ENCODE results near the gene NUMA1. TPM values are rescaled to one million over a fixed set of nuclear protein-coding genes. Genes with fewer than 3 reads are reported as not detected.

NUMA1 gene
- total and polyA plus RNA-seq, 9 of the 15 experiments (the other 6 are each of a cell fraction or from before 2014, with no cell fraction given) = 4.1 to 104 (median 51.2) TPM

DNA sequence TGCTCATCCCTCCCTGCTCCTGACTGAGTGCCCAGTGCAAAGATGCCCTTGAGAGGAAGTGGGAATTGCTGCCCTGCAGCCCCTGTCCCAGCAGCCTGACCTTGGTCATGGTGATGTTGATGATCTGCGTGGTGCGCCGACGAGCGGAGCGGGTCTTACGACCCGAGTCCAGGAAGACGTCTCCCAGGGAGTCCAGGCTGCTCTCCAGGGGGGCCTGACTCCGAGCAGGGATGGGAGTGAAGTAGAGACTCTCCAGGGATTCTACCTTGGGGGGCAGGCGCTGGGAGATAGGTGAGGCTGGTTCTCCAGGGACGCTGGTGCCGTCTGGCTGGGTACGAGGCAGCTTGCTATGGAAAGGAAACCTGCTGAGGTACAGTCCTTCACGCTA, 73.3 kb downstream of the NUMA1 start:
- 98% methylated on average over 14 of the region's 15 CpGs for WGBS (ENCODE audit: insufficient coverage, low coverage, missing lambda C conversion rate)
- Histone ChIP-seq H3K9me1 (ENCODE audit: control insufficient read depth, insufficient read depth, low read length) (no peaks in the 10 kb centered on the region), H3K36me3 (ENCODE audit: control insufficient read depth, insufficient read depth, low read length) (peaks cover 96% of the 10 kb centered on the region), H2AFZ (ENCODE audit: low read depth, low read length) (no peak overlapping the region), H3K27ac (ENCODE audit: extremely low read depth, low read depth, low read length) (no peak overlapping the region), H3K9ac (ENCODE audit: insufficient read depth in 1 of 2, low read depth in 2 of 2, low read length in 2 of 2) (no peak overlapping the region), H3K27me3 (ENCODE audit: control insufficient read depth in 2 of 2, insufficient read depth in 2 of 2, low read length in 2 of 2) (no peaks in the 10 kb centered on the region), H3K4me2 (ENCODE audit: insufficient read depth, low read length) (no peak overlapping the region), H3K79me2 (ENCODE audit: control insufficient read depth, insufficient read depth, low read length) (no peaks in the 10 kb centered on the region), H3K4me3 (no peak overlapping the region), H3K4me1 (replicated peaks in 1 of 2; ENCODE audit: control insufficient read depth in 2 of 2, insufficient read depth in 2 of 2, low read length in 2 of 2) (peaks cover 4 to 16% of the 10 kb centered on the region in 2 experiments; a peak in 4 of 5 replicates), H3K9me3 (replicated peaks; ENCODE audit: control insufficient read depth, insufficient read depth, low read depth, low read length) (no peaks in the 10 kb centered on the region), H4K20me1 (replicated peaks; ENCODE audit: control insufficient read depth, insufficient read depth, low read length) (no peaks in the 10 kb centered on the region)
- ChIA-PET CTCF (ENCODE audit: low intra/inter-chr PET ratio) (no interaction called here), POLR2A (interaction anchor here (1.1 to 4.0 kb wide), 4 partner anchors 10 to 79 kb away, joined by 3 to 12 read pairs (median 4); partner anchors contain the start of gene XNDC1N)
- FAIRE-seq = no peak
- BruUV-seq (replicated peaks) = no TSS peak
- TF ChIP-seq, protein P1, sequence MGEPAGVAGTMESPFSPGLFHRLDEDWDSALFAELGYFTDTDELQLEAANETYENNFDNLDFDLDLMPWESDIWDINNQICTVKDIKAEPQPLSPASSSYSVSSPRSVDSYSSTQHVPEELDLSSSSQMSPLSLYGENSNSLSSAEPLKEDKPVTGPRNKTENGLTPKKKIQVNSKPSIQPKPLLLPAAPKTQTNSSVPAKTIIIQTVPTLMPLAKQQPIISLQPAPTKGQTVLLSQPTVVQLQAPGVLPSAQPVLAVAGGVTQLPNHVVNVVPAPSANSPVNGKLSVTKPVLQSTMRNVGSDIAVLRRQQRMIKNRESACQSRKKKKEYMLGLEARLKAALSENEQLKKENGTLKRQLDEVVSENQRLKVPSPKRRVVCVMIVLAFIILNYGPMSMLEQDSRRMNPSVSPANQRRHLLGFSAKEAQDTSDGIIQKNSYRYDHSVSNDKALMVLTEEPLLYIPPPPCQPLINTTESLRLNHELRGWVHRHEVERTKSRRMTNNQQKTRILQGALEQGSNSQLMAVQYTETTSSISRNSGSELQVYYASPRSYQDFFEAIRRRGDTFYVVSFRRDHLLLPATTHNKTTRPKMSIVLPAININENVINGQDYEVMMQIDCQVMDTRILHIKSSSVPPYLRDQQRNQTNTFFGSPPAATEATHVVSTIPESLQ (CRISPR knock-in tag; IDR thresholded peaks at IDR 0.05) = no peak
- TF ChIP-seq SNIP1 (IDR thresholded peaks at IDR 0.05; ENCODE audit: low read depth) = no peak
- TF ChIP-seq CTBP1 (IDR thresholded peaks at IDR 0.05; ENCODE audit: borderline replicate concordance) = no peak
- TF ChIP-seq RAD51 (IDR thresholded peaks at IDR 0.05; ENCODE audit: borderline replicate concordance, low read depth) = no peak
- peak; percentile 59 for TF ChIP-seq POLR2G (IDR thresholded peaks at IDR 0.05; ENCODE audit: low read depth, low read length)
- TF ChIP-seq, protein P2, sequence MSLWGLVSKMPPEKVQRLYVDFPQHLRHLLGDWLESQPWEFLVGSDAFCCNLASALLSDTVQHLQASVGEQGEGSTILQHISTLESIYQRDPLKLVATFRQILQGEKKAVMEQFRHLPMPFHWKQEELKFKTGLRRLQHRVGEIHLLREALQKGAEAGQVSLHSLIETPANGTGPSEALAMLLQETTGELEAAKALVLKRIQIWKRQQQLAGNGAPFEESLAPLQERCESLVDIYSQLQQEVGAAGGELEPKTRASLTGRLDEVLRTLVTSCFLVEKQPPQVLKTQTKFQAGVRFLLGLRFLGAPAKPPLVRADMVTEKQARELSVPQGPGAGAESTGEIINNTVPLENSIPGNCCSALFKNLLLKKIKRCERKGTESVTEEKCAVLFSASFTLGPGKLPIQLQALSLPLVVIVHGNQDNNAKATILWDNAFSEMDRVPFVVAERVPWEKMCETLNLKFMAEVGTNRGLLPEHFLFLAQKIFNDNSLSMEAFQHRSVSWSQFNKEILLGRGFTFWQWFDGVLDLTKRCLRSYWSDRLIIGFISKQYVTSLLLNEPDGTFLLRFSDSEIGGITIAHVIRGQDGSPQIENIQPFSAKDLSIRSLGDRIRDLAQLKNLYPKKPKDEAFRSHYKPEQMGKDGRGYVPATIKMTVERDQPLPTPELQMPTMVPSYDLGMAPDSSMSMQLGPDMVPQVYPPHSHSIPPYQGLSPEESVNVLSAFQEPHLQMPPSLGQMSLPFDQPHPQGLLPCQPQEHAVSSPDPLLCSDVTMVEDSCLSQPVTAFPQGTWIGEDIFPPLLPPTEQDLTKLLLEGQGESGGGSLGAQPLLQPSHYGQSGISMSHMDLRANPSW (CRISPR knock-in tag; IDR thresholded peaks at IDR 0.05) = no peak
- intact Hi-C loops (cut with micrococcal nuclease) = no loop called here
- in situ Hi-C loops (cut with MboI) = no loop called here
- no peak for ATAC-seq
- DNase-seq (ENCODE audit: extremely low read depth in 1 of 4, low spot score in 3 of 4) = no peak

Data from K562 (cell line).